CD4-positive, alpha-beta T cell (primary cell): ENCODE data around the gene MEGF8. TPM values are rescaled to one million over a fixed set of nuclear protein-coding genes. Genes with fewer than 3 reads are reported as not detected.

ENCODE experiments used
- ATAC-seq: fragments of 200-7000 bp; cut with Tn5 transposase; one replicate; pipeline ENCODE4 v1.10.0; 2022; ENCODE audit warnings: mild to moderate bottlenecking; ENCODE audit not compliant: poor library complexity
- CTCF ChIA-PET: fragments of 350-600 bp; sonication (Branson Sonifier 250); formaldehyde crosslinking; loops from one replicate; lab custom pipeline; 2021; ENCODE audit warnings: antibody characterized with exemption, inconsistent platforms; lab: Charles Lee
- POLR2A ChIA-PET: fragments of 350-600 bp; sonication (Branson Sonifier 250); formaldehyde crosslinking; loops from one replicate; lab custom pipeline; 2021; ENCODE audit warnings: antibody characterized with exemption, inconsistent platforms; lab: Charles Lee
- DNase-seq, 14 experiments: peaks; one replicate each; pipeline ENCODE4 v3.0.0-alpha.2; 2013 to 2020; ENCODE audit warnings: mixed read lengths in 2 of 14
- H3K27ac ChIP-seq, 2 donors: one replicate each; pipeline versions ENCODE4 v1.5.1 to v1.7.0; 2013; ENCODE audit warnings: low read length in 2 of 2, low read depth in 1 of 2, mild to moderate bottlenecking in 1 of 2
- H3K27me3 ChIP-seq, 2 experiments: 1 replicate in 1 of 2; 2 replicates in 1 of 2; pipeline versions ENCODE4 v1.6.1 to v1.7.0; 2013; ENCODE audit warnings: low read length in 2 of 2, control low read depth in 1 of 2, mild to moderate bottlenecking in 1 of 2, moderate library complexity in 1 of 2; ENCODE audit not compliant: insufficient read depth in 2 of 2, control insufficient read depth in 1 of 2
- H3K36me3 ChIP-seq: one replicate; pipeline ENCODE4 v1.6.1; 2013; ENCODE audit warnings: low read length, control low read depth; ENCODE audit not compliant: insufficient read depth
- H3K4me1 ChIP-seq: one replicate; pipeline ENCODE4 v1.6.1; 2013; ENCODE audit warnings: low read length, control low read depth; ENCODE audit not compliant: insufficient read depth
- H3K4me3 ChIP-seq: one replicate; pipeline ENCODE4 v1.5.1; 2013; ENCODE audit warnings: mild to moderate bottlenecking, low read length, moderate library complexity
- H3K9me3 ChIP-seq, 2 experiments: 1 replicate in 1 of 2; 2 replicates in 1 of 2; pipeline versions ENCODE4 v1.6.1 to v1.7.0; 2013; ENCODE audit warnings: low read length in 2 of 2, mild to moderate bottlenecking in 2 of 2, control low read depth in 1 of 2, moderate library complexity in 1 of 2; ENCODE audit not compliant: control insufficient read depth in 1 of 2, insufficient read depth in 1 of 2
- H3K27ac Mint-ChIP-seq: one replicate; pipeline ENCODE4 v1.8.0; 2020; ENCODE audit warnings: mixed read lengths
- H3K27me3 Mint-ChIP-seq: one replicate; pipeline ENCODE4 v1.8.0; 2021; ENCODE audit warnings: mixed read lengths
- H3K36me3 Mint-ChIP-seq: one replicate; pipeline ENCODE4 v1.8.0; 2021; ENCODE audit warnings: low read depth, mixed read lengths
- H3K4me1 Mint-ChIP-seq: one replicate; pipeline ENCODE4 v1.8.0; 2021; ENCODE audit warnings: low read depth, mixed read lengths
- H3K4me3 Mint-ChIP-seq: one replicate; pipeline ENCODE4 v1.8.0; 2020; ENCODE audit warnings: mild to moderate bottlenecking, mixed read lengths
- H3K9me3 Mint-ChIP-seq: one replicate; pipeline ENCODE4 v1.8.0; 2020; ENCODE audit warnings: mixed read lengths
- intact Hi-C, 2 experiments: fragments of 100-400 bp; cut with DNase I in 1 of 2; cut with micrococcal nuclease in 1 of 2; formaldehyde crosslinking; loops; one replicate each; pipeline versions ENCODE4 v1.15.1 to v1.9.0; 2023 to 2025; cut with DNase I, micrococcal nuclease
- total RNA-seq, 174 experiments: library from RNA in 2 of 174; stranded (reverse) in 2 of 174; gene quantifications; one replicate each; pipeline ENCODE4 v1.2.3 and lab custom pipeline; 2021 to 2026
- TF ChIP-seq, protein P1 (sequence below): fragments of 200-600 bp; IDR thresholded peaks from one replicate; pipeline ENCODE4 v1.8.0; 2022; ENCODE audit warnings: antibody characterized with exemption, mild to moderate bottlenecking

Gene MEGF8
- total RNA-seq, 2 experiments from 2014 or later = 4.1 to 4.2 TPM

DNA sequence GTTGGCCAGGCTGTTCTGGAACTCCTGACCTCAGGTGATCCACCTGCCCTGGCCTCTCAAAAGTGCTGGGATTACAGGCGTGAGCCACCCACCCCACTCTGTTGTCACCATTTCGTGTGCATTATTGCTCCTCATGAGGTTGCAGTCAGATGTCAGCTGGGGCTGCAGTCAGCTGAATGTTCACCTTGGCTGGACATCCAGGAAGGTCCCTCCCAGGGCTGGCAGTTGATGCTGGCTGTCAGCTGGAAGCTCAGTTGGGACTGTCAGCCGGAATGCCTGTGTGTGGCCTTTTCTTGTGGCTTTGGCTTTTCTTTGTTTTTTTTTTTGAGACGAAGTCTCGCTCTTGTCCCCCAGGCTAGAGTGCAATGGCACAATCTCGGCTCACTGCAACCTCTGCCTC, 6.6 kb downstream of the MEGF8 start:
- no peaks in the 10 kb centered on the region for H3K27me3 ChIP-seq
- H3K27ac ChIP-seq = no peak overlapping the region
- H3K36me3 Mint-ChIP-seq = no peaks in the 10 kb centered on the region
- intact Hi-C loops = no loop called here
- TF ChIP-seq, protein P1, sequence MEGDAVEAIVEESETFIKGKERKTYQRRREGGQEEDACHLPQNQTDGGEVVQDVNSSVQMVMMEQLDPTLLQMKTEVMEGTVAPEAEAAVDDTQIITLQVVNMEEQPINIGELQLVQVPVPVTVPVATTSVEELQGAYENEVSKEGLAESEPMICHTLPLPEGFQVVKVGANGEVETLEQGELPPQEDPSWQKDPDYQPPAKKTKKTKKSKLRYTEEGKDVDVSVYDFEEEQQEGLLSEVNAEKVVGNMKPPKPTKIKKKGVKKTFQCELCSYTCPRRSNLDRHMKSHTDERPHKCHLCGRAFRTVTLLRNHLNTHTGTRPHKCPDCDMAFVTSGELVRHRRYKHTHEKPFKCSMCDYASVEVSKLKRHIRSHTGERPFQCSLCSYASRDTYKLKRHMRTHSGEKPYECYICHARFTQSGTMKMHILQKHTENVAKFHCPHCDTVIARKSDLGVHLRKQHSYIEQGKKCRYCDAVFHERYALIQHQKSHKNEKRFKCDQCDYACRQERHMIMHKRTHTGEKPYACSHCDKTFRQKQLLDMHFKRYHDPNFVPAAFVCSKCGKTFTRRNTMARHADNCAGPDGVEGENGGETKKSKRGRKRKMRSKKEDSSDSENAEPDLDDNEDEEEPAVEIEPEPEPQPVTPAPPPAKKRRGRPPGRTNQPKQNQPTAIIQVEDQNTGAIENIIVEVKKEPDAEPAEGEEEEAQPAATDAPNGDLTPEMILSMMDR = no peak
- H3K4me1 ChIP-seq = peaks cover 3% of the 10 kb centered on the region
- POLR2A ChIA-PET = interaction anchor here (0.6 kb wide), 1 partner anchor 200 kb away, joined by 3 read pairs; the partner anchor contains the start of gene POU2F2
- no peak for DNase-seq
- peaks cover 7% of the 10 kb centered on the region for H3K4me1 Mint-ChIP-seq
- H3K9me3 ChIP-seq = no peaks in the 10 kb centered on the region
- H3K4me3 Mint-ChIP-seq = no peak overlapping the region
- H3K27ac Mint-ChIP-seq = no peak overlapping the region
- CTCF ChIA-PET = no interaction called here
- no peaks in the 10 kb centered on the region for H3K9me3 Mint-ChIP-seq
- H3K36me3 ChIP-seq = peaks cover 2% of the 10 kb centered on the region
- ATAC-seq = no peak
- H3K4me3 ChIP-seq = no peak overlapping the region
- H3K27me3 Mint-ChIP-seq = no peaks in the 10 kb centered on the region

DNA sequence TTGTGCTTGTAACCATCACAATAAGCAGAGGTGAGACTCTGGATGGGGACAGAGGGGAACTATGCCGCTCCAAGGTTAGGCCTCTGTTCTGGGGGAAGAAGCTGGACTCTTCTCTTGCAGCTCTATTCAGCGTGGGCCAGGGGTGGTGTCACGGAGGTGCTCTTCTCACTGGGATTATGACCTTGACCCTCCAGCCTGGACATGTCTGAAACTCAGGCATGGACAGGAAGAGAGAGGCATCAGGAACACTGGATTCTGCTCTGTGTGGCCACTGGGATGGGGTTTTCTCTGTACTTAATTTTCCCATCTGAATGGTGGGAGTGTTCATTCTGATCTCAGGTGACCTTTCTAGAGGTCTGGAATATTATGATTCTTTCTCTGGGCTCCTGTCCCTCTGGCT, 7.6 kb downstream of the MEGF8 start:
- Mint-ChIP-seq H3K27me3 (no peaks in the 10 kb centered on the region), H3K27ac (no peak overlapping the region), H3K4me3 (no peak overlapping the region), H3K4me1 (peaks cover 5% of the 10 kb centered on the region), H3K36me3 (no peaks in the 10 kb centered on the region), H3K9me3 (no peaks in the 10 kb centered on the region)
- DNase-seq (no peak), ATAC-seq (no peak)
- H3K27me3 ChIP-seq = no peaks in the 10 kb centered on the region
- TF ChIP-seq, protein P1 = no peak
- intact Hi-C loops = no loop called here
- H3K4me3 ChIP-seq = no peak overlapping the region
- H3K9me3 ChIP-seq = no peaks in the 10 kb centered on the region
- H3K4me1 ChIP-seq = no peaks in the 10 kb centered on the region
- H3K27ac ChIP-seq = no peak overlapping the region
- H3K36me3 ChIP-seq = peaks cover 2% of the 10 kb centered on the region
- CTCF ChIA-PET = no interaction called here
- POLR2A ChIA-PET = no interaction called here

GRCh38 chr19:42333975-42334696, 8.7 kb downstream of the MEGF8 start:
- H3K4me1 ChIP-seq = no peaks in the 10 kb centered on the region
- H3K27ac ChIP-seq = no peak overlapping the region
- peaks cover 2% of the 10 kb centered on the region for H3K36me3 ChIP-seq
- H3K9me3 Mint-ChIP-seq = no peaks in the 10 kb centered on the region
- no peaks in the 10 kb centered on the region for H3K36me3 Mint-ChIP-seq
- ChIA-PET POLR2A (no interaction called here), CTCF (no interaction called here)
- ATAC-seq = no peak
- intact Hi-C loops = no loop called here
- no peaks in the 10 kb centered on the region for H3K4me1 Mint-ChIP-seq
- no peaks in the 10 kb centered on the region for H3K27me3 Mint-ChIP-seq
- no peak overlapping the region for H3K4me3 ChIP-seq
- DNase-seq = no peak
- H3K27me3 ChIP-seq = no peaks in the 10 kb centered on the region
- no peaks in the 10 kb centered on the region for H3K9me3 ChIP-seq
- no peak overlapping the region for H3K4me3 Mint-ChIP-seq
- TF ChIP-seq, protein P1 = no peak
- H3K27ac Mint-ChIP-seq = no peak overlapping the region
